ENCODE results near the gene SAMHD1. TPM values are rescaled to one million over a fixed set of nuclear protein-coding genes. Genes with fewer than 3 reads are reported as not detected.

The SAMHD1 gene
- total and polyA plus RNA-seq, 9 of the 15 experiments (the other 6 are each of a cell fraction or from before 2014, with no cell fraction given) = 6.8 to 20.4 (median 14.8) TPM

- peaks cover 3% of the 10 kb centered on the region; the same call in 1 of the 2 replicates for H3K9me3 ChIP-seq (replicated peaks; ENCODE audit: control insufficient read depth, insufficient read depth, low read depth, low read length)
- DNase-seq (ENCODE audit: extremely low read depth in 1 of 4, low spot score in 3 of 4) (no peak), FAIRE-seq (no peak), ATAC-seq (no peak)
- no peaks in the 10 kb centered on the region for H3K9me1 ChIP-seq (ENCODE audit: control insufficient read depth, insufficient read depth, low read length)
- H3K4me3 ChIP-seq = no peak overlapping the region
- no peak overlapping the region for H3K9ac ChIP-seq (ENCODE audit: insufficient read depth in 1 of 2, low read depth in 2 of 2, low read length in 2 of 2)
- H3K4me2 ChIP-seq (ENCODE audit: insufficient read depth, low read length) = no peak overlapping the region
- CTCF ChIA-PET (ENCODE audit: low intra/inter-chr PET ratio) = no interaction called here
- H2AFZ ChIP-seq (ENCODE audit: low read depth, low read length) = no peak overlapping the region
- peaks cover 81% of the 10 kb centered on the region for H3K79me2 ChIP-seq (ENCODE audit: control insufficient read depth, insufficient read depth, low read length)
- H3K27ac ChIP-seq (ENCODE audit: extremely low read depth, low read depth, low read length) = no peak overlapping the region
- H3K27me3 ChIP-seq (ENCODE audit: control insufficient read depth in 2 of 2, insufficient read depth in 2 of 2, low read length in 2 of 2) = no peaks in the 10 kb centered on the region
- BruUV-seq (replicated peaks) = no TSS peak
- WGBS (ENCODE audit: insufficient coverage, low coverage, missing lambda C conversion rate) = 96% methylated on average over 10 of the region's 12 CpGs
- TF ChIP-seq POLR2G (IDR thresholded peaks at IDR 0.05; ENCODE audit: low read depth, low read length) (peak; percentile 40; the same call in 1 of the 2 replicates), RUNX1 (IDR thresholded peaks at IDR 0.05; ENCODE audit: low read depth) (no peak)
- intact Hi-C loops (cut with micrococcal nuclease) (no loop called here), in situ Hi-C loops (cut with MboI) (no loop called here)
- POLR2A ChIA-PET = interaction anchor here (0.6 to 1.9 kb wide), 4 partner anchors 10 to 670 kb away, joined by 3 to 6 read pairs (median 4); no protein-coding TSS in a partner anchor
- H3K36me3 ChIP-seq (ENCODE audit: control insufficient read depth, insufficient read depth, low read length) = peaks cover 27% of the 10 kb centered on the region; the same call in 2 of the 3 replicates
- peaks cover 5 to 25% of the 10 kb centered on the region in 2 experiments; a peak in 4 of 5 replicates for H3K4me1 ChIP-seq (replicated peaks in 1 of 2; ENCODE audit: control insufficient read depth in 2 of 2, insufficient read depth in 2 of 2, low read length in 2 of 2)
- H4K20me1 ChIP-seq (replicated peaks; ENCODE audit: control insufficient read depth, insufficient read depth, low read length) = 0 out of 2 replicates have a peak, but pooled peaks cover 12% of the 10 kb centered on the region
Measured at GRCh38 chr20:36852187-36852586, 99.3 kb downstream of the SAMHD1 start.

- ChIA-PET POLR2A (interaction anchor here (0.9 kb wide), 1 partner anchor 10 kb away, joined by 3 read pairs; no protein-coding TSS in a partner anchor), CTCF (ENCODE audit: low intra/inter-chr PET ratio) (no interaction called here)
- DNase-seq (ENCODE audit: extremely low read depth in 1 of 4, low spot score in 3 of 4) (no peak), ATAC-seq (no peak), FAIRE-seq (no peak)
- no TSS peak for BruUV-seq (replicated peaks)
- Histone ChIP-seq H3K36me3 (ENCODE audit: control insufficient read depth, insufficient read depth, low read length) (peaks cover 23% of the 10 kb centered on the region; the same call in 2 of the 3 replicates), H3K9me1 (ENCODE audit: control insufficient read depth, insufficient read depth, low read length) (no peaks in the 10 kb centered on the region), H3K4me3 (no peak overlapping the region), H2AFZ (ENCODE audit: low read depth, low read length) (no peak overlapping the region), H4K20me1 (replicated peaks; ENCODE audit: control insufficient read depth, insufficient read depth, low read length) (0 out of 2 replicates have a peak, but pooled peaks cover 15% of the 10 kb centered on the region), H3K4me2 (ENCODE audit: insufficient read depth, low read length) (no peak overlapping the region), H3K27me3 (ENCODE audit: control insufficient read depth in 2 of 2, insufficient read depth in 2 of 2, low read length in 2 of 2) (no peaks in the 10 kb centered on the region), H3K27ac (ENCODE audit: extremely low read depth, low read depth, low read length) (no peak overlapping the region), H3K9me3 (replicated peaks; ENCODE audit: control insufficient read depth, insufficient read depth, low read depth, low read length) (peaks cover 3% of the 10 kb centered on the region; the same call in 1 of the 2 replicates), H3K79me2 (ENCODE audit: control insufficient read depth, insufficient read depth, low read length) (peaks cover 79% of the 10 kb centered on the region), H3K4me1 (replicated peaks in 1 of 2; ENCODE audit: control insufficient read depth in 2 of 2, insufficient read depth in 2 of 2, low read length in 2 of 2) (peaks cover 5 to 28% of the 10 kb centered on the region in 2 experiments; a peak in 4 of 5 replicates), H3K9ac (ENCODE audit: insufficient read depth in 1 of 2, low read depth in 2 of 2, low read length in 2 of 2) (no peak overlapping the region)
- in situ Hi-C loops (cut with MboI) = no loop called here
- intact Hi-C loops (cut with micrococcal nuclease) = no loop called here
- WGBS (ENCODE audit: insufficient coverage, low coverage, missing lambda C conversion rate) = 72% methylated on average over 2 of the region's 2 CpGs
- TF ChIP-seq ZNF224 (CRISPR knock-in tag; IDR thresholded peaks at IDR 0.05) (no peak), CEBPB (tag; IDR thresholded peaks at IDR 0.05) (no peak), RBBP5 (IDR thresholded peaks at IDR 0.05; ENCODE audit: borderline replicate concordance, insufficient read depth, low read length, poor library complexity, severe bottlenecking) (no peak), ARID4B (CRISPR knock-in tag; IDR thresholded peaks at IDR 0.05) (no peak), C11orf30 (IDR thresholded peaks at IDR 0.05; ENCODE audit: low read depth) (peak; percentile 30; the same call in 1 of the 2 replicates), RBM25 (IDR thresholded peaks at IDR 0.05; ENCODE audit: low read depth, low read length, severe bottlenecking) (peak; percentile 51), ZNF23 (CRISPR knock-in tag; IDR thresholded peaks at IDR 0.05) (no peak)
Measured at GRCh38 chr20:36851490-36851889, 100.0 kb downstream of the SAMHD1 start.

Measured in K562 (cell line).